Upper lobe of right lung (tissue), 1 donor: Measurements from ENCODE around the gene DNAH10. TPM values are rescaled to one million over a fixed set of nuclear protein-coding genes. Genes with fewer than 3 reads are reported as not detected.
A peak's percentile ranks its signal among the peaks of the same experiment; 100 is the strongest.

Experiments
- ATAC-seq: fragments of 200-7000 bp; cut with Tn5 transposase; one replicate; pipeline ENCODE4 v1.9.1; 2020; ENCODE audit warnings: mild to moderate bottlenecking, moderate library complexity
- DNase-seq: peaks from one replicate; pipeline ENCODE4 v3.0.0-alpha.2; 2020
- H3K27ac ChIP-seq: fragments of 200-600 bp; one replicate; pipeline ENCODE4 v1.8.0; 2022
- H3K27me3 ChIP-seq: fragments of 200-600 bp; one replicate; pipeline ENCODE4 v1.8.0; 2022; ENCODE audit warnings: mild to moderate bottlenecking
- H3K36me3 ChIP-seq: fragments of 200-600 bp; one replicate; pipeline ENCODE4 v1.8.0; 2022
- H3K4me1 ChIP-seq: fragments of 200-600 bp; one replicate; pipeline ENCODE4 v1.8.0; 2022
- H3K4me3 ChIP-seq: fragments of 200-600 bp; one replicate; pipeline ENCODE4 v1.8.0; 2022; ENCODE audit warnings: mild to moderate bottlenecking
- H3K9me3 ChIP-seq: fragments of 200-600 bp; one replicate; pipeline ENCODE4 v1.8.0; 2022
- CTCF ChIP-seq: fragments of 200-600 bp; IDR thresholded peaks from one replicate; pipeline ENCODE4 v1.8.0; 2022; ENCODE audit warnings: antibody characterized with exemption
- intact Hi-C: fragments of 100-400 bp; cut with DNase I; formaldehyde crosslinking; loops from one replicate; pipeline ENCODE4 v1.11.0; 2022
- total RNA-seq: library from RNA; stranded (reverse); fragmentation: NEBNext Ultra II Directional; extraction: Animal tissue kit (Norgen Biotek cat#: 25700); gene quantifications from one replicate; pipeline ENCODE4 v1.2.1, GENCODE V29; 2021
- donor health status: DM: no; HTN: yes; CAD: no; lungs with severe emphysema.

The DNAH10 gene
- total RNA-seq, 1 donor from 2014 or later, result 0.23 TPM

- peak overlapping the region; percentile 78 for H3K4me3 ChIP-seq
- peak; percentile 6 for ATAC-seq
- no peaks in the 10 kb centered on the region for H3K9me3 ChIP-seq
- peak overlapping the region; percentile 93 for H3K27ac ChIP-seq
- peak; percentile 77 for DNase-seq
- H3K27me3 ChIP-seq, result no peaks in the 10 kb centered on the region
- H3K4me1 ChIP-seq, result peaks cover 30% of the 10 kb centered on the region
- peaks cover 8% of the 10 kb centered on the region for H3K36me3 ChIP-seq
- intact Hi-C loops, result no loop called here
- no peak for TF ChIP-seq CTCF
Measured at GRCh38 chr12:123971770-123972456, 209.8 kb downstream of the DNAH10 start.

GRCh38 chr12:123972457-123973401, 210.6 kb downstream of the DNAH10 start, which contains the start of the genes CCDC92 and ZNF664:
Gene CCDC92 (minus strand): TSS chr12:123972831. CDS start chr12:123944305, 28,526 bp downstream.
Gene ZNF664 (plus strand): TSS chr12:123973215. CDS start chr12:124012145, 38,930 bp downstream.
- peaks cover 16% of the 10 kb centered on the region for H3K36me3 ChIP-seq
- peak within 1 kb of the TSS; percentile 78 for H3K4me3 ChIP-seq
- intact Hi-C loops, result no loop called here
- H3K27me3 ChIP-seq, result no peaks in the 10 kb centered on the region
- no peaks in the 10 kb centered on the region for H3K9me3 ChIP-seq
- no peak for TF ChIP-seq CTCF
- DNase-seq (peak; percentile 97), ATAC-seq (peak; percentile 91)
- H3K27ac ChIP-seq, result peak within 1 kb of the TSS; percentile 93
- peaks cover 30% of the 10 kb centered on the region for H3K4me1 ChIP-seq

- ATAC-seq (peak; percentile 0), DNase-seq (peak; percentile 80)
- intact Hi-C loops, result no loop called here
Measured at GRCh38 chr12:123973552-123974341, 211.6 kb downstream of the DNAH10 start.

GRCh38 chr12:123976227-123976826, 214.2 kb downstream of the DNAH10 start:
- Histone ChIP-seq H3K4me3 (no peak overlapping the region), H3K9me3 (no peaks in the 10 kb centered on the region), H3K27me3 (no peaks in the 10 kb centered on the region), H3K27ac (no peak overlapping the region), H3K36me3 (peaks cover 19% of the 10 kb centered on the region), H3K4me1 (peaks cover 17% of the 10 kb centered on the region)
- no peak for DNase-seq
- intact Hi-C loops, result no loop called here
- no peak for TF ChIP-seq CTCF
- no peak for ATAC-seq

More at GRCh38 chr12:123973552-123974341, 211.6 kb downstream of the DNAH10 start:
- Histone ChIP-seq H3K36me3 (peaks cover 19% of the 10 kb centered on the region), H3K27ac (peak overlapping the region; percentile 71), H3K9me3 (no peaks in the 10 kb centered on the region), H3K27me3 (no peaks in the 10 kb centered on the region), H3K4me3 (peak overlapping the region; percentile 70), H3K4me1 (peaks cover 26% of the 10 kb centered on the region)
- TF ChIP-seq CTCF, result no peak

- no peak for TF ChIP-seq CTCF
- DNase-seq (no peak), ATAC-seq (no peak)
- H3K9me3 ChIP-seq, result no peaks in the 10 kb centered on the region
- no peak overlapping the region for H3K4me3 ChIP-seq
- H3K36me3 ChIP-seq, result peaks cover 19% of the 10 kb centered on the region
- no peaks in the 10 kb centered on the region for H3K27me3 ChIP-seq
- intact Hi-C loops, result no loop called here
- no peak overlapping the region for H3K27ac ChIP-seq
- peaks cover 14% of the 10 kb centered on the region for H3K4me1 ChIP-seq
Measured at GRCh38 chr12:123979566-123979965, 217.5 kb downstream of the DNAH10 start.
